ENCODE results near the gene TNS3.

The TNS3 gene

GRCh38 chr7:47357361-47357760 lies 224.6 kb downstream of the TNS3 start:
- Histone ChIP-seq H3K4me3 (ENCODE audit: low read length) (no peak overlapping the region), H3K27me3 (ENCODE audit: insufficient read depth, low read length) (no peaks in the 10 kb centered on the region), H3K4me1 (ENCODE audit: insufficient read depth, low read length) (no peaks in the 10 kb centered on the region), H2AFZ (ENCODE audit: low read depth, low read length) (no peak overlapping the region), H3K9me3 (ENCODE audit: low read length) (no peaks in the 10 kb centered on the region), H3K36me3 (ENCODE audit: insufficient read depth, low read length) (no peaks in the 10 kb centered on the region)

GRCh38 chr7:47356261-47356660 lies 225.7 kb downstream of the TNS3 start:
- no peaks in the 10 kb centered on the region for H3K9me3 ChIP-seq (ENCODE audit: low read length)
- no peaks in the 10 kb centered on the region for H3K36me3 ChIP-seq (ENCODE audit: insufficient read depth, low read length)
- H3K4me1 ChIP-seq (ENCODE audit: insufficient read depth, low read length): no peaks in the 10 kb centered on the region
- H3K4me3 ChIP-seq (ENCODE audit: low read length): no peak overlapping the region
- no peak overlapping the region for H2AFZ ChIP-seq (ENCODE audit: low read depth, low read length)
- no peaks in the 10 kb centered on the region for H3K27me3 ChIP-seq (ENCODE audit: insufficient read depth, low read length)

GRCh38 chr7:47355684-47356083 lies 226.2 kb downstream of the TNS3 start:
- no peak overlapping the region for H2AFZ ChIP-seq (ENCODE audit: low read depth, low read length)
- H3K4me3 ChIP-seq (ENCODE audit: low read length): no peak overlapping the region
- no peaks in the 10 kb centered on the region for H3K4me1 ChIP-seq (ENCODE audit: insufficient read depth, low read length)
- H3K27me3 ChIP-seq (ENCODE audit: insufficient read depth, low read length): no peaks in the 10 kb centered on the region
- H3K9me3 ChIP-seq (ENCODE audit: low read length): no peaks in the 10 kb centered on the region
- no peaks in the 10 kb centered on the region for H3K36me3 ChIP-seq (ENCODE audit: insufficient read depth, low read length)

GRCh38 chr7:47354831-47355541 lies 226.9 kb downstream of the TNS3 start:
- Histone ChIP-seq H3K36me3 (ENCODE audit: insufficient read depth, low read length) (no peaks in the 10 kb centered on the region), H3K4me1 (ENCODE audit: insufficient read depth, low read length) (no peaks in the 10 kb centered on the region), H3K27me3 (ENCODE audit: insufficient read depth, low read length) (no peaks in the 10 kb centered on the region), H3K4me3 (ENCODE audit: low read length) (no peak overlapping the region), H3K9me3 (ENCODE audit: low read length) (no peaks in the 10 kb centered on the region), H2AFZ (ENCODE audit: low read depth, low read length) (no peak overlapping the region)

- no peaks in the 10 kb centered on the region for H3K4me1 ChIP-seq (ENCODE audit: insufficient read depth, low read length)
- no peak overlapping the region for H3K4me3 ChIP-seq (ENCODE audit: low read length)
- H3K27me3 ChIP-seq (ENCODE audit: insufficient read depth, low read length): no peaks in the 10 kb centered on the region
- no peaks in the 10 kb centered on the region for H3K9me3 ChIP-seq (ENCODE audit: low read length)
- no peaks in the 10 kb centered on the region for H3K36me3 ChIP-seq (ENCODE audit: insufficient read depth, low read length)
- H2AFZ ChIP-seq (ENCODE audit: low read depth, low read length): no peak overlapping the region
Observed at GRCh38 chr7:47354071-47354470, 227.8 kb downstream of the TNS3 start.

GRCh38 chr7:47352394-47352968 lies 229.4 kb downstream of the TNS3 start:
- Histone ChIP-seq H3K4me3 (ENCODE audit: low read length) (no peak overlapping the region), H2AFZ (ENCODE audit: low read depth, low read length) (no peak overlapping the region), H3K9me3 (ENCODE audit: low read length) (no peaks in the 10 kb centered on the region), H3K4me1 (ENCODE audit: insufficient read depth, low read length) (no peaks in the 10 kb centered on the region), H3K27me3 (ENCODE audit: insufficient read depth, low read length) (no peaks in the 10 kb centered on the region), H3K36me3 (ENCODE audit: insufficient read depth, low read length) (no peaks in the 10 kb centered on the region)

- no peaks in the 10 kb centered on the region for H3K9me3 ChIP-seq (ENCODE audit: low read length)
Observed at GRCh38 chr7:47351233-47352154, 230.4 kb downstream of the TNS3 start.

GRCh38 chr7:47350425-47350824 lies 231.5 kb downstream of the TNS3 start:
- H3K36me3 ChIP-seq (ENCODE audit: insufficient read depth, low read length): no peaks in the 10 kb centered on the region
- no peaks in the 10 kb centered on the region for H3K9me3 ChIP-seq (ENCODE audit: low read length)
- H3K4me1 ChIP-seq (ENCODE audit: insufficient read depth, low read length): no peaks in the 10 kb centered on the region
- no peak overlapping the region for H3K4me3 ChIP-seq (ENCODE audit: low read length)
- no peaks in the 10 kb centered on the region for H3K27me3 ChIP-seq (ENCODE audit: insufficient read depth, low read length)
- no peak overlapping the region for H2AFZ ChIP-seq (ENCODE audit: low read depth, low read length)

More at GRCh38 chr7:47351233-47352154, 230.4 kb downstream of the TNS3 start:
- H3K27me3 ChIP-seq (ENCODE audit: insufficient read depth, low read length): no peaks in the 10 kb centered on the region
- no peak overlapping the region for H3K4me3 ChIP-seq (ENCODE audit: low read length)
- H3K36me3 ChIP-seq (ENCODE audit: insufficient read depth, low read length): no peaks in the 10 kb centered on the region
- no peak overlapping the region for H2AFZ ChIP-seq (ENCODE audit: low read depth, low read length)
- H3K4me1 ChIP-seq (ENCODE audit: insufficient read depth, low read length): no peaks in the 10 kb centered on the region

GRCh38 chr7:47349401-47349800 lies 232.5 kb downstream of the TNS3 start:
- Histone ChIP-seq H3K36me3 (ENCODE audit: insufficient read depth, low read length) (no peaks in the 10 kb centered on the region), H3K9me3 (ENCODE audit: low read length) (no peaks in the 10 kb centered on the region), H3K4me1 (ENCODE audit: insufficient read depth, low read length) (no peaks in the 10 kb centered on the region), H3K4me3 (ENCODE audit: low read length) (no peak overlapping the region), H3K27me3 (ENCODE audit: insufficient read depth, low read length) (no peaks in the 10 kb centered on the region), H2AFZ (ENCODE audit: low read depth, low read length) (no peak overlapping the region)

GRCh38 chr7:47347816-47348385 lies 234.0 kb downstream of the TNS3 start:
- no peak overlapping the region for H3K4me3 ChIP-seq (ENCODE audit: low read length)
- no peaks in the 10 kb centered on the region for H3K9me3 ChIP-seq (ENCODE audit: low read length)
- no peaks in the 10 kb centered on the region for H3K36me3 ChIP-seq (ENCODE audit: insufficient read depth, low read length)
- H2AFZ ChIP-seq (ENCODE audit: low read depth, low read length): no peak overlapping the region
- H3K27me3 ChIP-seq (ENCODE audit: insufficient read depth, low read length): no peaks in the 10 kb centered on the region
- no peaks in the 10 kb centered on the region for H3K4me1 ChIP-seq (ENCODE audit: insufficient read depth, low read length)

- Histone ChIP-seq H3K4me1 (ENCODE audit: insufficient read depth, low read length) (no peaks in the 10 kb centered on the region), H3K27me3 (ENCODE audit: insufficient read depth, low read length) (no peaks in the 10 kb centered on the region), H3K36me3 (ENCODE audit: insufficient read depth, low read length) (no peaks in the 10 kb centered on the region), H3K4me3 (ENCODE audit: low read length) (no peak overlapping the region), H3K9me3 (ENCODE audit: low read length) (no peaks in the 10 kb centered on the region), H2AFZ (ENCODE audit: low read depth, low read length) (no peak overlapping the region)
Observed at GRCh38 chr7:47347346-47347745, 234.6 kb downstream of the TNS3 start.

- H3K4me1 ChIP-seq (ENCODE audit: insufficient read depth, low read length): no peaks in the 10 kb centered on the region
- no peak overlapping the region for H2AFZ ChIP-seq (ENCODE audit: low read depth, low read length)
- H3K9me3 ChIP-seq (ENCODE audit: low read length): no peaks in the 10 kb centered on the region
- H3K27me3 ChIP-seq (ENCODE audit: insufficient read depth, low read length): no peaks in the 10 kb centered on the region
- no peak overlapping the region for H3K4me3 ChIP-seq (ENCODE audit: low read length)
- no peaks in the 10 kb centered on the region for H3K36me3 ChIP-seq (ENCODE audit: insufficient read depth, low read length)
Observed at GRCh38 chr7:47346377-47346914, 235.5 kb downstream of the TNS3 start.

- H3K4me1 ChIP-seq (ENCODE audit: insufficient read depth, low read length): no peaks in the 10 kb centered on the region
- no peak overlapping the region for H2AFZ ChIP-seq (ENCODE audit: low read depth, low read length)
- H3K36me3 ChIP-seq (ENCODE audit: insufficient read depth, low read length): no peaks in the 10 kb centered on the region
- H3K27me3 ChIP-seq (ENCODE audit: insufficient read depth, low read length): no peaks in the 10 kb centered on the region
- H3K4me3 ChIP-seq (ENCODE audit: low read length): no peak overlapping the region
- H3K9me3 ChIP-seq (ENCODE audit: low read length): no peaks in the 10 kb centered on the region
Observed at GRCh38 chr7:47345857-47346298, 236.0 kb downstream of the TNS3 start.
